B cell (primary cell): ENCODE measurements around the gene ZNF507. TPM values are rescaled to one million over a fixed set of nuclear protein-coding genes. Genes with fewer than 3 reads are reported as not detected.

Source experiments
- ATAC-seq: fragments of 200-7000 bp; cut with Tn5 transposase; one replicate; pipeline ENCODE4 v1.10.0; 2021; ENCODE audit warnings: low read depth, mild to moderate bottlenecking, moderate number of reproducible peaks, moderate library complexity
- CTCF ChIA-PET: fragments of 350-600 bp; sonication (Branson Sonifier 250); formaldehyde crosslinking; loops from one replicate; lab custom pipeline; 2021; ENCODE audit warnings: antibody characterized with exemption, inconsistent platforms; lab: Charles Lee
- POLR2A ChIA-PET: fragments of 350-600 bp; sonication (Branson Sonifier 250); formaldehyde crosslinking; loops from one replicate; lab custom pipeline; 2021; ENCODE audit warnings: antibody characterized with exemption; lab: Charles Lee
- DNase-seq: peaks from one replicate; pipeline ENCODE4 v3.0.0; 2013
- H2AFZ ChIP-seq: 2 replicates; pipeline ENCODE4 v1.6.1; 2012; ENCODE audit warnings: mild to moderate bottlenecking, low read depth, low read length; ENCODE audit not compliant: insufficient read depth, poor library complexity, severe bottlenecking
- H3K27ac ChIP-seq, 2 donors: 1 replicate in 1 of 2; 2 replicates in 1 of 2; pipeline ENCODE4 v1.5.1; 2012 to 2013; ENCODE audit warnings: low read length in 2 of 2, mild to moderate bottlenecking in 2 of 2, moderate library complexity in 1 of 2
- H3K27me3 ChIP-seq, 4 experiments: fragments of 200-600 bp in 1 of 4; sonication (generic) in 1 of 4; replicated peaks in 1 of 4; 1 replicate in 2 of 4; 2 replicates in 2 of 4; pipeline versions ENCODE4 v1.6.1 to v1.7.0; 2013 to 2016; ENCODE audit warnings: low read length in 3 of 4, mild to moderate bottlenecking in 2 of 4, mixed read lengths in 1 of 4, moderate library complexity in 1 of 4; ENCODE audit not compliant: insufficient read depth in 4 of 4, control insufficient read depth in 3 of 4; ENCODE audit errors: control extremely low read depth in 1 of 4
- H3K36me3 ChIP-seq, 2 experiments: replicated peaks in 1 of 2; 1 replicate in 1 of 2; 2 replicates in 1 of 2; pipeline versions ENCODE4 v1.6.1 to v1.7.1; 2013; ENCODE audit warnings: low read length in 1 of 2; ENCODE audit not compliant: insufficient read depth in 2 of 2, control insufficient read depth in 1 of 2; ENCODE audit errors: control extremely low read depth in 1 of 2, extremely low read depth in 1 of 2
- H3K4me1 ChIP-seq, 2 donors: fragments of 200-600 bp in 1 of 2; sonication (generic) in 1 of 2; 1 replicate in 1 of 2; 2 replicates in 1 of 2; pipeline versions ENCODE4 v1.5.1 to v1.6.1; 2013 to 2017; ENCODE audit warnings: low read length in 2 of 2; ENCODE audit not compliant: control insufficient read depth in 2 of 2, insufficient read depth in 2 of 2
- H3K4me2 ChIP-seq: replicated peaks from 2 replicates; pipeline ENCODE3; 2012; ENCODE audit warnings: mild to moderate bottlenecking, low read depth, low read length; ENCODE audit not compliant: poor library complexity, severe bottlenecking
- H3K4me3 ChIP-seq, 5 experiments: fragments of 200-600 bp in 1 of 5; sonication (generic) in 1 of 5; 1 replicate in 3 of 5; 2 replicates in 2 of 5; pipeline versions ENCODE4 v1.5.1 to v1.7.0; 2011 to 2016; ENCODE audit warnings: low read length in 4 of 5, mild to moderate bottlenecking in 4 of 5, low read depth in 2 of 5, control low read depth in 1 of 5, moderate library complexity in 1 of 5; ENCODE audit not compliant: insufficient read depth in 1 of 5; ENCODE audit errors: control extremely low read depth in 1 of 5, extremely low read depth in 1 of 5
- H3K79me2 ChIP-seq: fragments of 200-600 bp; sonication (generic); one replicate; pipeline ENCODE4 v1.6.0; 2016; ENCODE audit warnings: low read length; ENCODE audit not compliant: control insufficient read depth, insufficient read depth
- H3K9ac ChIP-seq: fragments of 200-600 bp; sonication (generic); 2 replicates; pipeline ENCODE4 v1.6.1; 2017; ENCODE audit warnings: mild to moderate bottlenecking, low read length, moderate library complexity
- H3K9me3 ChIP-seq, 3 donors: one replicate each; pipeline versions ENCODE4 v1.6.1 to v1.7.1; 2013; ENCODE audit warnings: low read length in 2 of 3; ENCODE audit not compliant: control insufficient read depth in 2 of 3, insufficient read depth in 1 of 3; ENCODE audit errors: control extremely low read depth in 1 of 3
- H4K20me1 ChIP-seq: 2 replicates; pipeline ENCODE4 v1.6.0; 2012; ENCODE audit warnings: mild to moderate bottlenecking, low read length; ENCODE audit not compliant: insufficient read depth, control insufficient read depth, poor library complexity, severe bottlenecking
- H3K27ac Mint-ChIP-seq: one replicate; pipeline ENCODE4 v1.8.0; 2021; ENCODE audit warnings: mixed read lengths
- H3K27me3 Mint-ChIP-seq: one replicate; pipeline ENCODE4 v1.8.0; 2021; ENCODE audit warnings: mixed read lengths
- H3K4me1 Mint-ChIP-seq: one replicate; pipeline ENCODE4 v1.8.0; 2021; ENCODE audit warnings: mixed read lengths
- H3K4me3 Mint-ChIP-seq: one replicate; pipeline ENCODE4 v1.8.0; 2021; ENCODE audit warnings: mixed read lengths
- H3K9me3 Mint-ChIP-seq: one replicate; pipeline ENCODE4 v1.8.0; 2022; ENCODE audit warnings: mixed read lengths; ENCODE audit not compliant: insufficient read depth
- EZH2 ChIP-seq: IDR thresholded peaks from 2 replicates; pipeline ENCODE4 v1.6.1; 2012; ENCODE audit warnings: borderline replicate concordance, low read depth, mild to moderate bottlenecking, moderate library complexity, low read length; ENCODE audit not compliant: insufficient read depth, poor library complexity, severe bottlenecking
- WGBS: methylation state at CpG from one replicate; pipeline ENCODE4 v1.1.5; 2013; ENCODE audit warnings: missing lambda C conversion rate; ENCODE audit not compliant: insufficient coverage; 5-methylcytosine and 5-hydroxymethylcytosine counted together
- intact Hi-C: fragments of 100-400 bp; cut with micrococcal nuclease; formaldehyde crosslinking; loops from one replicate; pipeline ENCODE4 v1.10.0; 2022
- polyA plus RNA-seq: library from polyadenylated mRNA; depleted of rRNA; stranded (reverse); fragments of >200 nt; gene quantifications from 2 replicates; pipeline ENCODE4 v1.2.3, GENCODE V29; 2012
- total RNA-seq, 2 donors: library from RNA; stranded (reverse); fragments of 120-200 nt in 1 of 2; gene quantifications; 1 replicate in 1 of 2; 2 replicates in 1 of 2; pipeline versions ENCODE4 v1.2.3 to v1.2.4, GENCODE V29; 2013 to 2022
- TF ChIP-seq, protein P1 (sequence below): fragments of 200-600 bp; IDR thresholded peaks from one replicate; pipeline ENCODE4 v1.8.0; 2022; ENCODE audit warnings: antibody characterized with exemption, mild to moderate bottlenecking

ZNF507 gene
- total and polyA plus RNA-seq, 2 donors (not counting 1 experiment from before 2014, with no cell fraction given), result 13.6 to 38.6 TPM

DNA sequence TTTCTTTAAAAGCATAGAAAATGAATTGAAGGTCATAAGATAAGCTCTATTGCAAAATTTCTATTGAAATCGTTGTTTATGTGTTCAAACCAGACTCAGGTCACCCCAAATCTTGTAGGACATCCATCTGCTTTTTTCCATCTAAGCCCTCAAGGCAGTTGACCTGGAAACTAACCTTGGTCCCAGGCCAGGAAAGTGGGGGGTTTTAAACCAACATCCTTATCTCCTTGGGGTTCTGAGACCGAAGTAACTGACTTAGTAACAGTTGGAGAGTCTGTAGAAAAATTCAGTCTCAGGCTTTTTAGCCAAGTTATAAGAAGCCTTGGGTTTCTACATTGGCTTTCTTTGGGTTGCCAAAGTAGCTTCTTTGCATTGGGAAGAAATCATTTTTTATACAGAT is 23.4 kb downstream of the ZNF507 start:
- POLR2A ChIA-PET, result no interaction called here
- no peak overlapping the region for H3K27ac Mint-ChIP-seq
- no peak overlapping the region for H3K4me2 ChIP-seq
- H3K27me3 ChIP-seq, result no peaks in the 10 kb centered on the region
- no peak overlapping the region for H2AFZ ChIP-seq
- H3K9ac ChIP-seq, result no peak overlapping the region
- peaks cover 18% of the 10 kb centered on the region for H3K4me1 Mint-ChIP-seq
- peaks cover 41% of the 10 kb centered on the region for H3K79me2 ChIP-seq
- no peaks in the 10 kb centered on the region for H3K4me1 ChIP-seq
- H3K4me3 ChIP-seq, result no peak overlapping the region
- no peaks in the 10 kb centered on the region for H3K27me3 Mint-ChIP-seq
- peaks cover 60% of the 10 kb centered on the region for H4K20me1 ChIP-seq
- H3K9me3 Mint-ChIP-seq, result no peaks in the 10 kb centered on the region
- H3K36me3 ChIP-seq, result peaks cover 7 to 85% of the 10 kb centered on the region in 2 experiments
- no CpG with 5 or more reads among the region's 2 CpGs for WGBS
- peaks cover 0 to 8% (median 4%) of the 10 kb centered on the region in 3 donors for H3K9me3 ChIP-seq
- intact Hi-C loops, result no loop called here
- no peak overlapping the region for H3K4me3 Mint-ChIP-seq
- H3K27ac ChIP-seq, result no peak overlapping the region
- TF ChIP-seq, protein P1, sequence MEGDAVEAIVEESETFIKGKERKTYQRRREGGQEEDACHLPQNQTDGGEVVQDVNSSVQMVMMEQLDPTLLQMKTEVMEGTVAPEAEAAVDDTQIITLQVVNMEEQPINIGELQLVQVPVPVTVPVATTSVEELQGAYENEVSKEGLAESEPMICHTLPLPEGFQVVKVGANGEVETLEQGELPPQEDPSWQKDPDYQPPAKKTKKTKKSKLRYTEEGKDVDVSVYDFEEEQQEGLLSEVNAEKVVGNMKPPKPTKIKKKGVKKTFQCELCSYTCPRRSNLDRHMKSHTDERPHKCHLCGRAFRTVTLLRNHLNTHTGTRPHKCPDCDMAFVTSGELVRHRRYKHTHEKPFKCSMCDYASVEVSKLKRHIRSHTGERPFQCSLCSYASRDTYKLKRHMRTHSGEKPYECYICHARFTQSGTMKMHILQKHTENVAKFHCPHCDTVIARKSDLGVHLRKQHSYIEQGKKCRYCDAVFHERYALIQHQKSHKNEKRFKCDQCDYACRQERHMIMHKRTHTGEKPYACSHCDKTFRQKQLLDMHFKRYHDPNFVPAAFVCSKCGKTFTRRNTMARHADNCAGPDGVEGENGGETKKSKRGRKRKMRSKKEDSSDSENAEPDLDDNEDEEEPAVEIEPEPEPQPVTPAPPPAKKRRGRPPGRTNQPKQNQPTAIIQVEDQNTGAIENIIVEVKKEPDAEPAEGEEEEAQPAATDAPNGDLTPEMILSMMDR, result no peak
- no peak for TF ChIP-seq EZH2
- CTCF ChIA-PET, result interaction anchor here (0.9 kb wide), 1 partner anchor 13 kb away, joined by 3 read pairs; no protein-coding TSS in a partner anchor
- DNase-seq (no peak), ATAC-seq (no peak)

DNA sequence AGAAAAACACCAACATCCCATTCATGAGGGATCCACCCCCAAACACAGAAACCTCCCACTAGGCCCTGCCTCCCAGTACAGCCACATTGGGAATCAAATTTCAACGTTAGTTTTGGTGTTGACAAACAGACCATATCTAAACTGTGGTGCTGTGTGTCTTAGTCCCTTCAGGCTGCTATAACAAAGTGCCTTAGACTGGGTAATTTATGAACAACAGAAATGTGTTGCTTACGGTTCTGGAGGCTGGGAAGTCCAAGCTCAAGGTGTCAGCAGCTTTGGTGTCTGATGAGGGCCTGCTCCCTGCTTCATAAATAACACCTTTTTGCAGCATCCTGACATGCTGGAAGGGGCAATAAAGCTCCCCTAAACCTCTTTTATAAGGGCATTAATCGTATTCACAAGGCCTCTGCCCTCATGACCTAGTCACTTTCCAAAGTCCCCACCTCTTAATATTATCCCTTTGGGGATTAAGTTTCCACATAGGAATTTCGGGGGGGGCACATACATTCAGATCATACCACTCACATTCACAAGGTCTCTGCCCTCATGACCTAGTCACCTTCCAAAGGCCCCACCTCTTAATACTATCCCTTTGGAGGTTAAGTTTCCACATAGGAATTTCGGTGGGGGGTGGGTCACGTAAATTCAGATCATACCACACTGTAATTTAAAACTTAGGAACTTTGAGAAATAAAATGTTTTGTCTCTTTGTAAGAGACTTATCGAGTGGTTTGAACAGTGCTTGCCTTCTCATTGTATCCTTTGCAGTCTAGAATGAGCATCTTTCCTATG is 27.5 kb downstream of the ZNF507 start:
- no peaks in the 10 kb centered on the region for H3K4me1 ChIP-seq
- H3K4me1 Mint-ChIP-seq, result peaks cover 6% of the 10 kb centered on the region
- no peak overlapping the region for H3K27ac ChIP-seq
- no peak overlapping the region for H3K27ac Mint-ChIP-seq
- no peaks in the 10 kb centered on the region for H3K27me3 ChIP-seq
- intact Hi-C loops, result no loop called here
- DNase-seq (no peak), ATAC-seq (no peak)
- WGBS, result 90% methylated on average over 2 of the region's 7 CpGs
- peaks cover 0 to 8% (median 4%) of the 10 kb centered on the region in 3 donors for H3K9me3 ChIP-seq
- H3K79me2 ChIP-seq, result peaks cover 17% of the 10 kb centered on the region
- no peak overlapping the region for H3K4me2 ChIP-seq
- POLR2A ChIA-PET, result no interaction called here
- no peaks in the 10 kb centered on the region for H3K9me3 Mint-ChIP-seq
- no peak for TF ChIP-seq EZH2
- TF ChIP-seq, protein P1, result no peak
- no peak overlapping the region for H3K9ac ChIP-seq
- no peak overlapping the region for H2AFZ ChIP-seq
- no peak overlapping the region for H3K4me3 Mint-ChIP-seq
- no peaks in the 10 kb centered on the region for H3K27me3 Mint-ChIP-seq
- no peak overlapping the region for H3K4me3 ChIP-seq
- peaks cover 7 to 66% of the 10 kb centered on the region in 2 experiments for H3K36me3 ChIP-seq
- peaks cover 33% of the 10 kb centered on the region for H4K20me1 ChIP-seq
- CTCF ChIA-PET, result no interaction called here
